Astrocyte of the cerebellum (primary cell): ENCODE results near the gene NAA50.

Experiments
- DNase-seq: peaks from one replicate; pipeline ENCODE4 v3.0.0-alpha.2; 2011; ENCODE audit warnings: low read depth
- H3K4me3 ChIP-seq: 2 replicates; pipeline ENCODE4 v1.5.1; 2011; ENCODE audit warnings: mild to moderate bottlenecking, low read depth, low read length, moderate library complexity
- in situ Hi-C: cut with HindIII; loops from 2 replicates; pipeline ENCODE4 v1.10.0; 2017; ENCODE audit warnings: low sequenced_read_pairs
- TF ChIP-seq, protein P1 (sequence below): IDR thresholded peaks from 2 replicates; pipeline ENCODE4 v1.5.1; 2012; ENCODE audit warnings: low read length, low read depth, moderate library complexity, mild to moderate bottlenecking; ENCODE audit errors: missing control alignments

Gene NAA50

DNA sequence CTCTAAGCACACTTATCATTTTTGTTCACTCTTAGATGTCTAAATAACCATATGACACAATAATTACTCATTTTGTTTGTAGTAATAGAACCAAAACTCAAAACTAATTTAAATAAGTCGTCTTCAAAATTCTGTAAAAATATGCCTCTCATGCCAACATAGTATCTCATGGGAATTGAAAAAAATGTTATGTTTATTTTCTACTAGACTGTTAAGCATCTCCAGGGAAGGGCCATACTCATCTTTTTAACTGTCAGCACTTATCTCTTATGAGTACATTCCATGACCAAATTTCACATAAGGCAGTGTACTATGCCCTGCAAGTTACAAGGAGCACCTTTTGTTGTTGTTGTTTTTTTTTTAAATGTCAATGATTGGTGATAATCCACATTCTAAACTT, 31.3 kb downstream of the NAA50 start:
- no peak overlapping the region for H3K4me3 ChIP-seq
- no peak for DNase-seq
- TF ChIP-seq, protein P1, sequence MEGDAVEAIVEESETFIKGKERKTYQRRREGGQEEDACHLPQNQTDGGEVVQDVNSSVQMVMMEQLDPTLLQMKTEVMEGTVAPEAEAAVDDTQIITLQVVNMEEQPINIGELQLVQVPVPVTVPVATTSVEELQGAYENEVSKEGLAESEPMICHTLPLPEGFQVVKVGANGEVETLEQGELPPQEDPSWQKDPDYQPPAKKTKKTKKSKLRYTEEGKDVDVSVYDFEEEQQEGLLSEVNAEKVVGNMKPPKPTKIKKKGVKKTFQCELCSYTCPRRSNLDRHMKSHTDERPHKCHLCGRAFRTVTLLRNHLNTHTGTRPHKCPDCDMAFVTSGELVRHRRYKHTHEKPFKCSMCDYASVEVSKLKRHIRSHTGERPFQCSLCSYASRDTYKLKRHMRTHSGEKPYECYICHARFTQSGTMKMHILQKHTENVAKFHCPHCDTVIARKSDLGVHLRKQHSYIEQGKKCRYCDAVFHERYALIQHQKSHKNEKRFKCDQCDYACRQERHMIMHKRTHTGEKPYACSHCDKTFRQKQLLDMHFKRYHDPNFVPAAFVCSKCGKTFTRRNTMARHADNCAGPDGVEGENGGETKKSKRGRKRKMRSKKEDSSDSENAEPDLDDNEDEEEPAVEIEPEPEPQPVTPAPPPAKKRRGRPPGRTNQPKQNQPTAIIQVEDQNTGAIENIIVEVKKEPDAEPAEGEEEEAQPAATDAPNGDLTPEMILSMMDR = no peak
- in situ Hi-C loops = no loop called here

DNA sequence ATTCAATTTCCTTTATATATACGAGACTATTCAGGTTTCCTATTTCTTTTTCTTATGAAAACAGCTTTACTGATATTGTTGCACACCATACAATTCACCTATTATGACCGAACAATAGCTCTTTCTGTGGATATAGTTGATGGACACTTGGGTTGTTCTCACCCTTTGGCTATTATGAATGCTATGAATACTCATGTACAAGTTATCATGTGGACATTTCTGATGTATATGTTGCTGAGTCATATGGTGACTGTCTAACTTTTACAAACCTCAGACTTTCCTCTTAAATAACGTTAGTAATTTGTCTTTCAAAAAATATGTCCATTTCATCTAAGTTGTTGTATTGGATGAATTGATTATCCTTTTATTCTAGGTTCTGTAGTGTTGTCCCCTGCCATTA, 33.9 kb downstream of the NAA50 start:
- TF ChIP-seq, protein P1 = no peak
- no peak overlapping the region for H3K4me3 ChIP-seq
- DNase-seq = no peak
- in situ Hi-C loops = no loop called here

DNA sequence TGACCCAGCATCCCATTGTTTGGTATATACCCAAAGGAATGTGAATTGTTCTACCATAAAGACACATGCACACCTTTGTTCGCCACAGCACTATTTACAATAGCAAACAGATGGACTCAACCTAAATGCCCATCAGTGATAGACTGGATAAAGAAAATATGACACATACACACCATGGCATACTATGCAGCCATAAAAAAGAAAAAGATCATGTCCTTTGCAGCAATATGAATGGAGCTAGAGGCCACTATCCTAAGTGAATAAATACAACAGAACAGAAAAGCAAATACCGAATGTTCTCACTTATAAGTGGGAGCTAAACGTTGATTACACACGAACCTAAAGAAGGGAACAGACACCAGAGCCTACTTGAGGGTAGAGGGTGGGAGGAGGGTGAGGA, 38.2 kb downstream of the NAA50 start:
- DNase-seq = no peak
- in situ Hi-C loops = no loop called here
- TF ChIP-seq, protein P1 = no peak
- no peak overlapping the region for H3K4me3 ChIP-seq

DNA sequence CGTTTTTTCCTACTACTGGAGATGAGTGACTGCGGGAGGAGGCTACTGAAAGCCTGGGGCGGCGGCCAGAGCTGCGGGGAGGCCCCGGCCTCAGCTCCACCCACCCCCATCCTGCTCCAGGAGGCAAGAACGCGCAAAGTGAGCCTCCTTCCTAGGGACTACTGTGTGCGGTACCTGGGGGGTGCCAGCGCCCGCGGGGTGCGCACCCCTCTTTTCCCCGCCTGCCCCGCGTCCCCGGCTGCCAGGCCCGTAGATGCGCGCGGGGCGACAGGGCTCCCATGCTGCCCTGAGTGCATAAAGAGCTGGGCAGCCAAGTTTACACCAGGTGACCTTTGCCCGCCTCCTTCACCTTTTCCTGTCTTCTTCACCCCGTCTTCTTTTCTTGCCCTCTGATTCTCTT, 47.1 kb downstream of the NAA50 start:
- peak overlapping the region; percentile 32 for H3K4me3 ChIP-seq
- in situ Hi-C loops = no loop called here
- DNase-seq = no peak
- TF ChIP-seq, protein P1 = no peak

DNA sequence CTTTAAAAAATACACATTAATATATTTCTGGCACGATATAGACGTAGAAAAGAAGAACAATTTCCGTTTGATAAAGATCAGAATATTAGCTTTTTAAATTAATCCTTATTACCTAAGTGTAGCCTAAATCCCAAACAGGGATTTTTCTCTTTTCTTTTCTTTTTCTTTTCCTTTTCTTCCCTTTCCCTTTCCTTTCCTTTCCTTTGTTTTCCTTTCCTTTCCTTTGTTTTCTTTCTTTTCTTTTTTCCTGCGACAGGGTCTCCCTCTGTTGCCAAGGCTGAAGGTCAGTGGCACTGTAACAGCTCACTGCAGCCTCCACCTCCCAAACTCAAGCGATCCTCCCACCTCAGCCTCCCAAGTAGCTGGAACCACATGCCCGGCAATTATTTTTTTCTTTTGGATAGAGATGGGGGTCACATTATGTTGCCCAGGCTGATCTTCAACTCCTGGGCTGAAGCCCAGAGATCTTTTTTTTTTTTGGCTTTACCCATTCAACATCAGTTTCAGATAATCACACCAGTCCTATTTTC, 47.8 kb downstream of the NAA50 start:
- H3K4me3 ChIP-seq = no peak overlapping the region
- in situ Hi-C loops = no loop called here
- DNase-seq = no peak
- TF ChIP-seq, protein P1 = no peak

DNA sequence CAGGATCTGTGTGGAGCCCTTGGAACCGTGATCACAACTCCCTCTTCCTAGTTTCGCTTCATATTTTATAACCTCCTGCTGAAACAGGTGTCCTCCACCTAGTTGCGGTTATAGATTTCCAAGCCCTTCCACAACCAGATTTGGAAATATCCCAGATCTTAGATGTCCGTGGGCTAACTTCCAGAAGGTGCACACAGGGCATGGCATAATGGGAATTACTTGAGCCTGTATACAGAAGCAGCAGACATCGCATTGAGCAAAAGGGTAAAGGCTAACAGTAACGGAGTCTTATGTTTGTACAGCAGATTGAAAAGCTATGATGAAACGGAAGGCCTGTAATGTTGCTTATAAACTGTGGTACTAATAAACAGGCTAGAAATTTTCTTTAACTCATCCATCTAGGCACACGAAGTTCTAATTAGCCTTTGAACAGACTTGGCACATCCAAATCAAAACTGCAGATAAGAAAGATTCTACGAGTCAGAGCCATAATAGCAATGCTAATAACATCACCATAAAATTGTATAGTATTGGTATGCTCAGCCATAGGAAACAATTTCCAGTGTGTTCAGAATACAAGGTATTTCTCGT, 48.5 kb downstream of the NAA50 start:
- DNase-seq = no peak
- in situ Hi-C loops = no loop called here
- peak overlapping the region; percentile 73 for H3K4me3 ChIP-seq
- TF ChIP-seq, protein P1 = no peak
